OCI-M2 (cell line): Measurements from ENCODE around the gene DENND2D.
"Not testable (repeated sequence)": the region's sequence is repeated elsewhere in the genome, so short reads cannot be mapped to it uniquely, and the experiment has no call there.

Source experiments
- DNase-seq: peaks from one replicate; lab custom pipeline; 2025; ENCODE audit not compliant: unreplicated experiment; lab: John Stamatoyannopoulos, UW

DENND2D gene

DNA sequence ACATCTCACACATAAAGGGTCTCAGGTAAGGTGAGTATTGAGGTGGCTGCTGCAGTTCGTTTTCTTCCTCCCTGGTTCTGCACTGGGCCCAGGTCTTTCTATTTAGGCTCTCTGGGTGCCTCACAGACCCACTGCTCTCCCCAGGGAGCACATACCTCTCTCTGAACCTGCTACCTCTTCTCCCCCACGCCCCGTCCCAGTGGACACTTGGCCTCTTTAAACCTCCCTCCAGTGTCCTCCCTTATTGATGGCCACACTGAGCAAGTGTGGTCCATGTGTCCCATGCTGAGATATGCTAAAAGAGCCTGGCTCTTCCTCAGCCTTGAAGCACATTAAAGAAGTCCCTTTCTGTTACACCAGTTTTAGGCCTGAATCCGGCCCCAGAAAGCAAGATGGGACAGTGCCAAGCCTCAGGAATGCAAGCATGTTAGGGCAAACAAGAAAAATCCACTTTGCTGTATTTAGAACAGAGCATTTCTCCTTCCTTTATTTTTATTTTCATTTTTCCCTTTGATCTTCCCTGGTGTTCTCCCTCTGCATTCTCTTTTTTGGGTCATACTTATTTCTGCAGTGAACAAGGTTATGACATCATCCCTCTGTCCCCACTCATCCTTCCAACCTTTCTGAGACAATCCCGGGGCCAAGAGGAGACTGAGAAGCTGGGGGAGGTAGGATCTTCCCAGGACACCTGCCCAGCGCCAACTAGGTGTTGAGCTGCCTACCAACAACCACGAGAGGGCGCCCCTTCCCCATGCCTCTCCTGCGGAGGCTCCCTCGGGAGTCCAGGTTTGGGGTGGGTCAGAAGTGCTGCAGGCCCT, 22.1 kb upstream of the DENND2D start:
- no peak for DNase-seq

- DNase-seq = no peak
Observed at GRCh38 chr1:111221633-111222291, 21.3 kb upstream of the DENND2D start.

GRCh38 chr1:111221276-111221632, 20.8 kb upstream of the DENND2D start:
- no peak for DNase-seq

GRCh38 chr1:111220302-111220890, 19.9 kb upstream of the DENND2D start:
- no peak for DNase-seq

GRCh38 chr1:111219557-111220286, 19.3 kb upstream of the DENND2D start:
- DNase-seq = no peak

GRCh38 chr1:111218701-111219556, 18.5 kb upstream of the DENND2D start:
- DNase-seq = no peak

DNA sequence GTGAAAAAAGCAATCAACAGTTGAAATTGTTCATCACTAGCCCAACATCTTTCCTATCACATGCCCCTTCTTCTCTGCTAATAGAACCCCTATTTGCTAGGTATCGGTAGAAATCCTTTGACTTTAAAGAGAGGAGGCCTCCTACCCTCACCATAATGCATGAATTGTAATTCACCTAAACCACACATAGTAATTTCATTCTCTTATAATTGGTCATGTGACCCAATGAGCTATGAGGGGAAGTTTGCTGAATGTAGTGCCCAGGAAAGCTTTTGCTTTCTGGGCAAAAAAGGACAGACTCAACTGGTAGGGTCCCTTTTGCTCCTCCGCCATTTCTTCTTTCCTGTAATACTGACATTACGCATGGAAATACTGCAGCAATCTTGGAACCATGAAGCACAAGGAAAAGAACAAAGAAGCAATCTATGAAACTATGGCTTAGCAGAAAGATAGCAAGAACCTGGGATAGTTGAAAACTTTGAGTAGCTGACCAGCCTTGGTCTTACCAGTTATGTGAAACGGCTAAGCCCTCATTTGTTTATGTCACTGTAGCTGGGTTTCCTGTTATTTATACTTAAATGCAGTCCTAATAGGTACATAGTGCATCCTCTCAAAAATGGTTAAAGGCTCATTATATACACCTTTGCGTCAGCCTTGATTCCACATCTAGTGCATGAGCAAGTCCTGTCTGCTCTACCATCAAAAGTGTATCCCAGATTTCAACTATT, 16.9 kb upstream of the DENND2D start:
- no peak for DNase-seq

DNA sequence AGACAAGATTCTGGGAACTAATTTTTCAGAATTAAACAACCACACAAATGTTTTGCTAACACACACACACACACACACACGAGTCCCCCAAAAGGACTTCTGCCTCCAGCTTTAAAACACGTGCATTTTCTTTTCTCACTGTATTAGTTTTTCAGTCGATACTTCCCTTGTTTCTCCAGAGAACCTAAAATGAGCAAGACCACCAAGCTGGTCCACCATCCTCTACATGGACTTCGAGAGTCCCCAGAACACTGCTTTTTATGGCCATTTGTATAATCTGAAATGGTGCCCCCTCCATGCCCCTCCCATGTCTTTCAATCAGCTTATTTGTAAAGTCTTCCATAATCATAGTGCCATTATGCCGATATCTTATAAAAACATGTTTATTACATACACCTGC, 16.3 kb upstream of the DENND2D start:
- DNase-seq = no peak

DNA sequence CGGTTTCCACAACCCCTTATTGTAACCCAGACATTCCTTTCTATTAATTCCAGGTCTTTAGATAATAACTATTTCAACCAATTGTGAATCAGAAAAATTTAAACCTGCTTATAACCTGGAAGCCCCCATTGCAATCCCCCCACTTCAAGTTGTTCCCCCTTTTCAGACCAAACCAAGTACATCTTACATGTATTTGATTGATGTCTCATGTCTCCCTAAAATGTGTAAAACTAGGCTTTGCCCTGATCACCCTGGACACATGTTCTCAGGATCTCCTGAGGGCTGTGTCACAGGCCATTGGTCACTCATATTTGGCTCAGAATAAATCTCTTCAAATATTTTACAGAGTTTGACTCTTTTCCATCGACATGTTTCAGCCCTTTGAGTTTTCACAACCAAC, 14.8 kb upstream of the DENND2D start:
- not testable (repeated sequence) for DNase-seq

DNA sequence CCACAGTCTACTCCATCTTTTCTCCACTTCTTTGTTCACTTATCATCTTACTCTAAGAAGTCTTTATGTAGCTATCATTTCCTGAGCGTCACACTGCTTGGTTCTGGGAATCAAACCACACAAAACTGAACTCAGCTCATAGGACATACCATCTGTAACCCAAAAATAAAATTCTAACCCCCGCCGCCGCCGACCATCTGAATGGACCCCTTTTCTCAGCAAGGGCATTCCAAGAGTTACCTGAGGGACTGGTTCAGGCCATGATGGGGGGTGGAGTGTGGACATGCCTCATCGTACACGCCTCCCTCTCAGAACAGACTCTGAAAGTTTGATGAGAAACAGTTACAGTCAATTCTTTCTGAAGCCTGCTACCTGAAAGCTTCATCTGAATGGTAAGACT, 14.4 kb upstream of the DENND2D start:
- DNase-seq = no peak

DNA sequence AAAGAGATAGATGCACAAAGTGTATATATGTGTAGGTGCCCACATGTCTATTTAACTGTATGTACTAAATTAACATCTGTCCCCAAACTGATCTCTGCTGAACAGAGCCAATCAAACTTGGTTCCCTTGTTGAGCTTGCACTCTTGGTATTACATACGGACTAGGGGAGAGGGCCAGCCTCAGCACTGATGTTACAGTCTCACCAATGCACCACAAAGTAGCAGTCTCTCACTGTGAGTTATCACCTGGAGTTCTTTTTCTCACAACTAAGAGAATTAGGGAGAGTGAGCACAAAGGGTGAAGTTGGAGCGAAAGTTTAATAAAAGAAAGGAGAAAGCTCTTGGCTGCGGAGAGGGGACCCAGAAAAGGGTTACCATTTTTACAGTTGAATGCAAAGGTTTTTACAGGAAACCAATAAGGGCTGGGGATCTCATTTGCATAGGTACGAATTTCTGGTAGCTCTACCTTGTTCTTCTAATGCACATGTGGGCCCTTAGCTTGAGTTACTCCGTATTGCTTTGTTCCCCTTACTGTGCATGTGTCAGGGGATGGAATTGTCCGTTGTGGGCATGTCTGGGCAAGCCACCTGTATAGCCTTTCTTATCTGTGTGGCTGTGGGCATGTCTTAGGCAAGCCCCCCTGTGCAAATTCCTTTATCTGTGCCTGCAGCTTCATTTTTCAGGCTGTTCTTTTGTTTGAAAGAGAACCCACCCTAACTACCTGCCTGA, 13.8 kb upstream of the DENND2D start:
- DNase-seq = no peak

GRCh38 chr1:111213412-111213811, 13.0 kb upstream of the DENND2D start:
- DNase-seq = no peak

DNA sequence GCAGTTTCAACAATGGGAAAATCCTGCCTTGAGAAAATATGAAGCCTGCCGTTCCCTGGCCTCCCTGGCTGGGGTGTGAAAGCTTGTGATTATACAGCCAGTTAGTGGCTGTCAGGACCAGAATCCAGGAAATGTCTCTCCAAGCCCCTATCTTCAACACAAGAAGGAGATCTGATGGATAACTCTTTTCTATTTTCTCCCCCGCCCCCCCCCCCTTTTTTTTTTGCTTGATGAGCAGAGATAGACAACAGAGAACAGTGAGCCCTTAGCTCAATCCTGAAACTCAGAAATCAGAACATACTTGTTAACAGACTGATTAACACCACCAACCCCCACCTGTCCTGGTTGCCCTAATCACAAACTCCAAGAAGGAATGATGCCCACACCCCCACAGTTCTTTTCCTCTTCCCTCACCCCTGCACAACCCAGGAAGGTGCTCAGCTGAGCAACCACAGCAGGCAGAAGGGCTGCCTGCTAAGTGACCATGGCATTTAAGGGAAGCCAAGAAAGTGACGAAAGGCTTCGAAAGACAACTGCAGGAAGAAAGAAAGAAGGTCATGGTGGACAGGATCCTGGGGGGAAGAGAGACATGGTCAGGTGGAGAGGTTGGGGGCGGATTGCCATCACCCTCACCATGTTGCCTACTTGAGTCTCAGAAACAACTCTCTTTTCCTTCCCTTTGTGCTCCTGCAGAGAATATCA, 12.3 kb upstream of the DENND2D start:
- DNase-seq = no peak

GRCh38 chr1:111211921-111212320, 11.5 kb upstream of the DENND2D start:
- no peak for DNase-seq

DNA sequence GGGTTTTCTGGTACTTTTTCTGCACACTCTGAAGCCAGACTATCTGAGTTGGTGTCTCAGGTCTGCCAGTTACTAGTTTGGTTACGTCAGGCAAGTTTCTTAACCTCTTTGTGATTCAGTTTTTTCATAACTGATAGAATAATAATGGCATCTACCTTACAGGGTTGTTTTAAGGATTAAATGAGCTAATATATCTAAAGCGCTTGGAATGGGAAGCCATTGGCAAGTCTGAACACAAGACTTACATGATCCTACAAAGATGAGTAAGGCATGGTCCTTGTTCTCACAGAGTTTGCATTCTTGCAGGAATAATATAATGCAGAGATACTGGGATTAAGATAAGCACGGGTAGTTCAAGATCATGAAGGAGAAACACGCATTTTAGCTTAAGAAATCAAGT, 9.2 kb upstream of the DENND2D start:
- no peak for DNase-seq

DNA sequence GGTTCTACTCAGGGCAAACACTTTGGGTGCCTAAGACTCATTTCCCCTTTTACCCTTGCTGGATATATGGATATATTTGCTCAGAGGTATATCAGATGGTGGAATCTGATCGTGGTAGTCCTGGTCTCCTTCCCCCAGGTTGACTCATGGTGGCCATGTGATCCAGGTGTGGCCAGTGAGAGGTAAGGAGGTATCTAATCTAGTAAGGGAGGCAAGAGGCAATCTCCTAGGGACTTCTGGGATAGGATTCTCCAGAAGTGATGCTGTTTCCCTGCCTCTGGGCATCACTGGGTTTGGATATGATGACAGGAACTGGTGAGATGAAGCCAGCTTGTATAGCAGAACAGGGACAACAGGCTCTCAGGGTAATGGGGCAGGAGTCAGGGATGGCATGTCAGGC, 8.5 kb upstream of the DENND2D start:
- DNase-seq = no peak

- DNase-seq = no peak
Observed at GRCh38 chr1:111205714-111206050, 5.2 kb upstream of the DENND2D start.

GRCh38 chr1:111204983-111205713, 4.7 kb upstream of the DENND2D start:
- DNase-seq = no peak
